Prostate gland (tissue), 2 donors: ENCODE results near the gene GNPTAB.

Experiments
- POLR2A ChIP-seq: fragments of 450-650 bp; IDR thresholded peaks from one replicate; pipeline ENCODE4 v1.6.1; 2016; ENCODE audit warnings: antibody characterized with exemption, mild to moderate bottlenecking
- POLR2AphosphoS5 ChIP-seq: sonication (generic); formaldehyde crosslinking; IDR thresholded peaks from one replicate; pipeline ENCODE4 v1.6.1; 2017; ENCODE audit warnings: antibody characterized with exemption
- TF ChIP-seq, protein P1 (sequence below), 4 experiments: fragments of 200-600 bp in 2 of 4; fragments of 450-650 bp in 2 of 4; sonication (generic) in 2 of 4; IDR thresholded peaks; 1 replicate in 3 of 4; 2 replicates in 1 of 4; pipeline ENCODE4 v1.5.1; 2016 to 2019; ENCODE audit warnings: antibody characterized with exemption in 4 of 4, mild to moderate bottlenecking in 2 of 4, moderate library complexity in 2 of 4

DNA sequence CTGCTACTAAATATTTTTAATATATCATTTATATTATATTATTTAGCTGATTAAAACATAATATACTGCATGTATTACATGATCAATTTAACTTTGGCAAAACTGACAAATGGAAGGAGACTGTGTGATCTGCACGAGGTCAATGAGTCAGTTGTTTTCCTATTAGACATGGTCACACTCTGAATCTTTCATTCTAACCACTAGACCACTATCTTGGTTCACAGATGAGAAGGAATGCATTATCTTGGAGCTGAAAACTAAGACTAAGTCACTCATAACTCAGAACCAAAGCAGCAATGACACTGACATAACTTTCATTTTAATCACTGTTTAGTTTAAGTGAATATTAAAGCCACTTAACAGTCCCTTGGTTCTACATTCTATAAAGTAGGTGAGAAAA, 37.4 kb downstream of the GNPTAB start:
- TF ChIP-seq, protein P1, sequence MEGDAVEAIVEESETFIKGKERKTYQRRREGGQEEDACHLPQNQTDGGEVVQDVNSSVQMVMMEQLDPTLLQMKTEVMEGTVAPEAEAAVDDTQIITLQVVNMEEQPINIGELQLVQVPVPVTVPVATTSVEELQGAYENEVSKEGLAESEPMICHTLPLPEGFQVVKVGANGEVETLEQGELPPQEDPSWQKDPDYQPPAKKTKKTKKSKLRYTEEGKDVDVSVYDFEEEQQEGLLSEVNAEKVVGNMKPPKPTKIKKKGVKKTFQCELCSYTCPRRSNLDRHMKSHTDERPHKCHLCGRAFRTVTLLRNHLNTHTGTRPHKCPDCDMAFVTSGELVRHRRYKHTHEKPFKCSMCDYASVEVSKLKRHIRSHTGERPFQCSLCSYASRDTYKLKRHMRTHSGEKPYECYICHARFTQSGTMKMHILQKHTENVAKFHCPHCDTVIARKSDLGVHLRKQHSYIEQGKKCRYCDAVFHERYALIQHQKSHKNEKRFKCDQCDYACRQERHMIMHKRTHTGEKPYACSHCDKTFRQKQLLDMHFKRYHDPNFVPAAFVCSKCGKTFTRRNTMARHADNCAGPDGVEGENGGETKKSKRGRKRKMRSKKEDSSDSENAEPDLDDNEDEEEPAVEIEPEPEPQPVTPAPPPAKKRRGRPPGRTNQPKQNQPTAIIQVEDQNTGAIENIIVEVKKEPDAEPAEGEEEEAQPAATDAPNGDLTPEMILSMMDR (IDR thresholded peaks at IDR 0.05): no peak
- TF ChIP-seq POLR2A (no peak), POLR2AphosphoS5 (no peak)
